HepG2 (cell line): ENCODE results near the gene TMEM198. TPM values are rescaled to one million over a fixed set of nuclear protein-coding genes. Genes with fewer than 3 reads are reported as not detected.
A peak's percentile ranks its signal among the peaks of the same experiment; 100 is the strongest.

Experiments
- ETV5 ChIP-seq: IDR thresholded peaks from 2 replicates; pipeline ENCODE4 v1.6.1; 2018; ENCODE audit warnings: missing biosample characterization, missing genetic modification reagents, inconsistent platforms, borderline replicate concordance
- IKZF1 ChIP-seq: fragments of 450-650 bp; IDR thresholded peaks from 2 replicates; pipeline ENCODE4 v1.7.1; 2016
- ISL2 ChIP-seq: sonication (generic); formaldehyde crosslinking; IDR thresholded peaks from 2 replicates; pipeline ENCODE4 v1.5.0; 2020; ENCODE audit warnings: missing genetic modification reagents
- MXI1 ChIP-seq: IDR thresholded peaks from 3 replicates; pipeline ENCODE4 v1.6.1; 2012; ENCODE audit warnings: low read depth, low read length, inconsistent platforms, borderline replicate concordance
- NFYB ChIP-seq: sonication (generic); formaldehyde crosslinking; IDR thresholded peaks from 2 replicates; pipeline ENCODE4 v1.4.0; 2020; ENCODE audit warnings: missing genetic modification reagents
- PAXIP1 ChIP-seq: sonication (generic); formaldehyde crosslinking; conservative IDR thresholded peaks from 2 replicates; pipeline ENCODE4 v1.4.0; 2020; ENCODE audit warnings: mild to moderate bottlenecking, missing genetic modification reagents, moderate library complexity
- SMARCE1 ChIP-seq: fragments of 450-650 bp; IDR thresholded peaks from 2 replicates; pipeline ENCODE4 v1.6.1; 2017; ENCODE audit warnings: borderline replicate concordance
- TCF12 ChIP-seq, 2 experiments: fragments of 450-650 bp in 1 of 2; sonication (generic) in 1 of 2; formaldehyde crosslinking in 1 of 2; IDR thresholded peaks; 2 replicates each; pipeline versions ENCODE4 v1.6.1 to v1.8.0; 2017 to 2022; ENCODE audit warnings: antibody characterized with exemption in 1 of 2, mild to moderate bottlenecking in 1 of 2, missing genetic modification reagents in 1 of 2, moderate library complexity in 1 of 2
- TIGD3 ChIP-seq: sonication (generic); formaldehyde crosslinking; IDR thresholded peaks from 2 replicates; pipeline ENCODE4 v1.5.1; 2020; ENCODE audit warnings: mild to moderate bottlenecking, missing genetic modification reagents, borderline replicate concordance
- ZKSCAN1 ChIP-seq: fragments of 150-350 bp; IDR thresholded peaks from 2 replicates; pipeline ENCODE4 v1.6.1; 2014; ENCODE audit warnings: low read length
- ZNF256 ChIP-seq: sonication (generic); formaldehyde crosslinking; conservative IDR thresholded peaks from 2 replicates; pipeline ENCODE4 v1.4.0; 2020; ENCODE audit warnings: missing genetic modification reagents
- ZNF318 ChIP-seq: sonication (generic); formaldehyde crosslinking; IDR thresholded peaks from 2 replicates; pipeline ENCODE4 v1.4.0; 2020; ENCODE audit warnings: mild to moderate bottlenecking, missing genetic modification reagents
- ZNF350 ChIP-seq: sonication (generic); formaldehyde crosslinking; IDR thresholded peaks from 2 replicates; pipeline ENCODE4 v1.4.0; 2020; ENCODE audit warnings: mild to moderate bottlenecking, low read depth, missing genetic modification reagents, borderline replicate concordance
- ZNF7 ChIP-seq: IDR thresholded peaks from 2 replicates; pipeline ENCODE4 v1.6.1; 2016; ENCODE audit warnings: missing biosample characterization, missing genetic modification reagents
- polyA plus RNA-seq, 8 experiments: library from polyadenylated mRNA; depleted of rRNA in 3 of 8; stranded (reverse) in 7 of 8; unstranded in 1 of 8; fragments of >200 nt; fragmentation: Illumina TruSeq in 4 of 8; extraction: Trizol in 4 of 8; gene quantifications; 2 replicates each; pipeline versions ENCODE4 v1.2.1 to v1.2.3, GENCODE V29; 2011 to 2016; ENCODE audit warnings: low read depth in 4 of 8, missing spikeins in 1 of 8, mixed read lengths in 1 of 8; ENCODE audit not compliant: insufficient read depth in 1 of 8
- total RNA-seq, 5 experiments: library from RNA; depleted of rRNA; stranded (reverse); fragments of >200 nt; fragmentation: Illumina TruSeq; extraction: Trizol; gene quantifications; 2 replicates each; pipeline ENCODE4 v1.2.3, GENCODE V29; 2016; ENCODE audit warnings: low read depth in 1 of 5
- TF ChIP-seq, protein P1 (sequence below): fragments of 450-650 bp; IDR thresholded peaks from 2 replicates; pipeline ENCODE4 v1.6.1; 2016

TMEM198 gene
- total and polyA plus RNA-seq, 2 of the 13 experiments (the other 11 are each of a cell fraction or from before 2014, with no cell fraction given) = 17.3 to 23.5 TPM

DNA sequence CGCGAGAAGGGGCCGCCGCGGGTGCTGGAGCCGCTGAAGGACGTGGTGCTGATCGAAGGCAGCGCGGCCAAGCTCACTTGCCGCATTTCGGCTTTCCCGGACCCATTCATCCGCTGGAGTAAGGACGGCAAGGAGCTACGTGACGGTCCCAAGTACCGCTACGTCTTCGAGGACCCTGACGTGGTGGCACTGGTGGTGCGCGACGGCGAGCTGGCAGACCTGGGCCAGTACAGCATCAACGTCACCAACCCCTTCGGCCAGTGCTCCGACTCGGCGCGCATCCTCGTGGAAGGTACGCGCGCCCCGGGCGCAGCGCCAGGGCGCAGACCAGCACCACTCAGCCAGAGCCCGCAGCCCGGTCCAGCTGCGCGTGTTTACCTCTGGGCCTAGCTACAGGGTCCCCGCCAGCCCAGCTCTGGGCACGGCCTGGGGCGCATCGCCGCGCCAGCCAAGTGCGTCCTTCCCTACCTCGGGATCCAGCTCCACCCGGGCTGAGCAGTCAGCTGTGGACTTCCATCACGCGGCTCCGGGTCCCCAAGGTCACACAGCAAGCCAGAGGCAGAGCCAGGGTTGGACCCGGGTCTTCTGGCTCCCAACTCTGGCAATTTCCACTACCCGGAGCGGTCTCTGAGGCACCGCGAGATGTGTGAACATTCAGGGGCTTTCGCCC is 46.9 kb upstream of the TMEM198 start (continued):
- TF ChIP-seq, protein P1, sequence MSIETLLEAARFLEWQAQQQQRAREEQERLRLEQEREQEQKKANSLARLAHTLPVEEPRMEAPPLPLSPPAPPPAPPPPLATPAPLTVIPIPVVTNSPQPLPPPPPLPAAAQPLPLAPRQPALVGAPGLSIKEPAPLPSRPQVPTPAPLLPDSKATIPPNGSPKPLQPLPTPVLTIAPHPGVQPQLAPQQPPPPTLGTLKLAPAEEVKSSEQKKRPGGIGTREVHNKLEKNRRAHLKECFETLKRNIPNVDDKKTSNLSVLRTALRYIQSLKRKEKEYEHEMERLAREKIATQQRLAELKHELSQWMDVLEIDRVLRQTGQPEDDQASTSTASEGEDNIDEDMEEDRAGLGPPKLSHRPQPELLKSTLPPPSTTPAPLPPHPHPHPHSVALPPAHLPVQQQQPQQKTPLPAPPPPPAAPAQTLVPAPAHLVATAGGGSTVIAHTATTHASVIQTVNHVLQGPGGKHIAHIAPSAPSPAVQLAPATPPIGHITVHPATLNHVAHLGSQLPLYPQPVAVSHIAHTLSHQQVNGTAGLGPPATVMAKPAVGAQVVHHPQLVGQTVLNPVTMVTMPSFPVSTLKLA = no peak
- no peak for TF ChIP-seq ZNF7 (CRISPR knock-in tag)
- no peak for TF ChIP-seq IKZF1
- TF ChIP-seq NFYB (CRISPR knock-in tag) = no peak
- no peak for TF ChIP-seq ISL2 (CRISPR knock-in tag)
- TF ChIP-seq TIGD3 (CRISPR knock-in tag) = no peak
- TF ChIP-seq MXI1 = no peak
- TF ChIP-seq PAXIP1 = no peak
- no peak for TF ChIP-seq ZNF350 (CRISPR knock-in tag)
- TF ChIP-seq ZNF318 (CRISPR knock-in tag) = no peak
- no peak for TF ChIP-seq ZKSCAN1
- no peak for TF ChIP-seq SMARCE1
- no peak for TF ChIP-seq TCF12 (IDR thresholded peaks at IDR 0.05)
- TF ChIP-seq TCF12 (CRISPR knock-in tag; IDR thresholded peaks at IDR 0.05) = 0 out of 2 replicates have a peak, but pooled peaks have one; percentile 34
- no peak for TF ChIP-seq ZNF256 (CRISPR knock-in tag)
- no peak for TF ChIP-seq ETV5 (CRISPR knock-in tag)
